Measurements from ENCODE around the gene CUL2.

- TF ChIP-seq CTCF (conservative IDR thresholded peaks at IDR 0.05; ENCODE audit: low read depth in 2 of 2) (no peak), ZNF114 (CRISPR knock-in tag; IDR thresholded peaks at IDR 0.05) (no peak), STAT1 (IDR thresholded peaks at IDR 0.05; ENCODE audit: unreplicated experiment) (no peak), CREB1 (CRISPR knock-in tag; IDR thresholded peaks at IDR 0.05; ENCODE audit: low read depth) (no peak), EZH2 (IDR thresholded peaks at IDR 0.05; ENCODE audit: low read depth, unreplicated experiment) (no peak), POLR2AphosphoS5 (IDR thresholded peaks at IDR 0.05; ENCODE audit: low read depth) (no peak), JUNB (IDR thresholded peaks at IDR 0.05; ENCODE audit: unreplicated experiment) (no peak), REST (IDR thresholded peaks at IDR 0.05; ENCODE audit: unreplicated experiment) (no peak), EZH2phosphoT487 (IDR thresholded peaks at IDR 0.05; ENCODE audit: unreplicated experiment) (no peak), ZNF331 (CRISPR knock-in tag; IDR thresholded peaks at IDR 0.05; ENCODE audit: low read depth) (no peak)
Observed at GRCh38 chr10:35015843-35016408, 74.2 kb downstream of the CUL2 start.

Data from GM23338 (cell line).